ENCODE measurements around the gene HOXA7. TPM values are rescaled to one million over a fixed set of nuclear protein-coding genes. Genes with fewer than 3 reads are reported as not detected.

The HOXA7 gene
- total and polyA plus RNA-seq, 7 donors = 2.9 to 10.2 (median 6.2) TPM

DNA sequence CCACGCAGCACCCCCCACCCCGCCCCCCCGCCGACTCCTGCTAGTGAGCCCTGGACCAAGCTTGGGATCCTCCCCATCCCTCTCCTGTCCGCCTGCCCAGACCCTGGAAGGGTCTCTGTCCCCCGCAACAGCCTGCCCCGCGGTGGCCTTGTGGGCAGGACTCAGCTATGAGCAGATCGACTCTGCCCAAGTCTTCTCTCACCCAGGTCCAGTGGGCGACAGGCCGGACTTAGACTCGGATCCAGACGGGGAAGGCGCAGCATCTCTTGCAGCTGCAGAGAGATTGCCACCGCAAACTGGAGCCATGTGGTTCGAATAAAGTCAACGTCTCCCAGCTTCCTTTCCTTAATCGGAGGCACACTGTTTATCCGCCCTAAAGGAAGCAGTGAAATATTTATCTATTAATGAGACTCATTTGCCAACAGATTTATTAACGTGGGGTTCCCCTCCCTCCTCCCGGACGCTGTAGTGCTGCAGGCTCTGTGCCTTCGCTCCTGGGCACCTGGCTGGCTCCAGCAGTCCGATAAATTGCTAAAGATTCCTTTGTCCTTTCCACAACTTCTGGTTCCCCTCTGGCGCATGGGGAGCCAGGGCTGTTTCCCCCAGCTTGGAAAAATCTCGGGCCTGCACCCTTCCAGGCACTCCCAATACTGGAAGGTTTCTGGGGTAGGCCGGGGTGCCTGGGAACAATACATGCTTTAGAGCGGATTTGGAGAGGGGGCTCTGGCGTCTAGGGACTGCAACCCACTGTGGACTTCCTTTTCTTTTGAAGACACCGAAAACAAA lies 634 bp upstream of the HOXA7 start:
- peak in 3 of 4 donors; percentile 0 to 2 (median 1) for ATAC-seq
- intact Hi-C loops (cut with DNase I) = loop anchor here (5.0 to 10.0 kb wide), 2 partner anchors 955 to 1272 kb away; partner anchors contain the start of genes CBX3 (in 1 of the 2) and HNRNPA2B1 (in 1 of the 2)
- Histone ChIP-seq H3K9me3 (no peaks in the 10 kb centered on the region), H3K4me1 (peaks cover 15% of the 10 kb centered on the region), H3K27me3 (ENCODE audit: insufficient read depth in 3 of 3, low read length in 2 of 3) (no peaks in the 10 kb centered on the region), H3K27ac (peak overlapping the region; percentile 91), H3K4me3 (peak overlapping the region; percentile 84), H3K36me3 (ENCODE audit: insufficient read depth in 1 of 2, low read depth in 1 of 2) (no peaks in the 10 kb centered on the region)
- TF ChIP-seq CTCF (IDR thresholded peaks at IDR 0.05) = no peak
- DNase-seq = peak; percentile 12 to 56
- 41 to 50% (median 43%) methylated on average over 30 of the region's 30 CpGs for WGBS, 3 donors

- intact Hi-C loops (cut with DNase I) = loop anchor here (5.0 to 10.0 kb wide), 2 partner anchors 954 to 1271 kb away; partner anchors contain the start of genes CBX3 (in 1 of the 2) and HNRNPA2B1 (in 1 of the 2)
- Histone ChIP-seq H3K4me3 (peak overlapping the region; percentile 84), H3K4me1 (peaks cover 12% of the 10 kb centered on the region), H3K27me3 (ENCODE audit: insufficient read depth in 3 of 3, low read length in 2 of 3) (no peaks in the 10 kb centered on the region), H3K36me3 (ENCODE audit: insufficient read depth in 1 of 2, low read depth in 1 of 2) (no peaks in the 10 kb centered on the region), H3K9me3 (no peaks in the 10 kb centered on the region), H3K27ac (peak overlapping the region; percentile 91)
- TF ChIP-seq CTCF (IDR thresholded peaks at IDR 0.05) = no peak
- peak; percentile 36 to 57 (median 44) for ATAC-seq
- 1% methylated on average over 48 to 63 of the region's 63 CpGs for WGBS, 3 donors
- peak; percentile 54 to 80 for DNase-seq
These were observed 513 bp downstream of the HOXA7 start for GRCh38 chr7:27155816-27156507.

DNA sequence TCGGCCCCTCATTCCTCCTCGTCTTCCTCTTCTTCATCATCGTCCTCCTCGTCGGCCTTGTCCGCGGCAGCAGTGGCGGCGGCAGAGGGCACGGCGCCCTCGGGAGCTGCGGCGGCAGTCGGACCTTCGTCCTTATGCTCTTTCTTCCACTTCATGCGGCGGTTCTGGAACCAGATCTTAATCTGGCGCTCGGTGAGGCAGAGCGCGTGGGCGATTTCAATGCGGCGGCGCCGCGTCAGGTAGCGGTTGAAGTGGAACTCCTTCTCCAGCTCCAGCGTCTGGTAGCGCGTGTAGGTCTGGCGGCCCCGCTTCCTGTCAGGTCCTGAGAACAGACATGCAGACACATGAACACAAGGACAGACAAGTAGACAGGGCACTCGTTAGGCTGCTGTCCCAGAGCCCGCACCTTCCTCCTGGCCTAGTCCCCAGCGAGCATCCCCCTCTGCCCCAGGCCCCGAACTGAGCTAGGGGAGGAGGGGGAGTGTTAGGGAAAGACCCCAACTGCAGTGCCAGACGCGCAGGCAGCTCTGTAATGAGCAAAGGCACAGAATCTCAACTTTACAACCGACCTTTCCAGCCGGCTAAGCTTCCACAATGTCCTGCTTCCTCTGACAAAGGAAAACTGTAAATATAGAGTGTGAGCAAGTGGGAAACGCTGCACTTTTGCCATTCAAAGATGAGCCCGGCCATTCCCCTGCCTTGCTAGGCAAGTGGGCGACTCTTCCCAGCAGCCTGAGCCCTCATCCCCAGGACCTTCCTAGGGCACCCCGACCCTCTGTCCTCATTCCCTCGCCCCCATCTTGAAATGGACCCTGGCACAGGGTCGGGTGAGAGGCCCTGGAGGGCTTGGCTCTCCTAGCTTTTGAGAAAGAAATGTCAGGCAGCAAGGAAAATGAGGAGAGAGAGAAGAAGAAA lies 1.3 kb downstream of the HOXA7 start:
- TF ChIP-seq CTCF (IDR thresholded peaks at IDR 0.05) = no peak
- ATAC-seq = no peak
- H3K4me1 ChIP-seq = peaks cover 12% of the 10 kb centered on the region
- H3K36me3 ChIP-seq (ENCODE audit: insufficient read depth in 1 of 2, low read depth in 1 of 2) = no peaks in the 10 kb centered on the region
- intact Hi-C loops (cut with DNase I) = loop anchor here (5.0 to 10.0 kb wide), 2 partner anchors 953 to 1270 kb away; partner anchors contain the start of genes CBX3 (in 1 of the 2) and HNRNPA2B1 (in 1 of the 2)
- H3K27ac ChIP-seq = peak overlapping the region; percentile 91
- H3K4me3 ChIP-seq = peak overlapping the region; percentile 84
- no peaks in the 10 kb centered on the region for H3K27me3 ChIP-seq (ENCODE audit: insufficient read depth in 3 of 3, low read length in 2 of 3)
- 61 to 72% (median 69%) methylated on average over 48 of the region's 48 CpGs for WGBS, 3 donors
- peak; percentile 17 to 52 for DNase-seq
- no peaks in the 10 kb centered on the region for H3K9me3 ChIP-seq

DNA sequence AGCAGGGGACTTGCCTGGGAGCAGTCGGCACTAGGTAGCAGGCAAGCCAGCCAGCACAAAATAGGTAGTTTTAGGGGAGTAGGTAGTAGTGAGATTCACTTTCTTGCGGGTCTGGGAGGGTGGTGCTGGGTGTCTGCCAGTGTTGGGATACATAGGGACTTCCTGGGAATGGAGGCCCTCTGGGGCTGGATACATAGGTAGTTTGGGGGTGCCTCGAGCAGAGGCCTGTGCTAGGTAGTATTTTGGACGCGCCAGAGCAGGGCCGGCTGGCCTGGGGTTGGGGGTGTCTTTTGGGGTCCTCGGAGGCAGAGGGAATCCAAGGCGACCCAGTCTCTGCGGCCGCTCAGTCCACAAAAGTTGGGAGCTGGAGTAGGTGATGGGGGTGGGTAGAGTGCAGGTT lies 2.1 kb downstream of the HOXA7 start:
- WGBS, 3 donors = 84 to 89% (median 85%) methylated on average over 10 of the region's 10 CpGs
- H3K27me3 ChIP-seq (ENCODE audit: insufficient read depth in 3 of 3, low read length in 2 of 3) = no peaks in the 10 kb centered on the region
- no peak for TF ChIP-seq CTCF (IDR thresholded peaks at IDR 0.05)
- H3K4me1 ChIP-seq = peaks cover 16% of the 10 kb centered on the region
- ATAC-seq (no peak), DNase-seq (peak in 1 of 2 donors; percentile 44)
- H3K36me3 ChIP-seq (ENCODE audit: insufficient read depth in 1 of 2, low read depth in 1 of 2) = no peaks in the 10 kb centered on the region
- no peak overlapping the region for H3K4me3 ChIP-seq
- H3K9me3 ChIP-seq = no peaks in the 10 kb centered on the region
- peak overlapping the region; percentile 91 for H3K27ac ChIP-seq
- intact Hi-C loops (cut with DNase I) = loop anchor here in 1 of 2 donors (10.0 kb wide), 1 partner anchor 1270 kb away; no protein-coding TSS in a partner anchor
